VCaP (cell line): ENCODE results near the gene ALOX5AP.
A peak's percentile ranks its signal among the peaks of the same experiment; 100 is the strongest.

Source experiments
- H3K27ac ChIP-seq: fragments of 450-650 bp; 2 replicates; pipeline ENCODE4 v1.5.1; 2017
- TF ChIP-seq, protein P1 (sequence below): fragments of 450-650 bp; conservative IDR thresholded peaks from 2 replicates; pipeline ENCODE4 v1.5.1; 2017; ENCODE audit warnings: mild to moderate bottlenecking, moderate library complexity

Gene ALOX5AP

DNA sequence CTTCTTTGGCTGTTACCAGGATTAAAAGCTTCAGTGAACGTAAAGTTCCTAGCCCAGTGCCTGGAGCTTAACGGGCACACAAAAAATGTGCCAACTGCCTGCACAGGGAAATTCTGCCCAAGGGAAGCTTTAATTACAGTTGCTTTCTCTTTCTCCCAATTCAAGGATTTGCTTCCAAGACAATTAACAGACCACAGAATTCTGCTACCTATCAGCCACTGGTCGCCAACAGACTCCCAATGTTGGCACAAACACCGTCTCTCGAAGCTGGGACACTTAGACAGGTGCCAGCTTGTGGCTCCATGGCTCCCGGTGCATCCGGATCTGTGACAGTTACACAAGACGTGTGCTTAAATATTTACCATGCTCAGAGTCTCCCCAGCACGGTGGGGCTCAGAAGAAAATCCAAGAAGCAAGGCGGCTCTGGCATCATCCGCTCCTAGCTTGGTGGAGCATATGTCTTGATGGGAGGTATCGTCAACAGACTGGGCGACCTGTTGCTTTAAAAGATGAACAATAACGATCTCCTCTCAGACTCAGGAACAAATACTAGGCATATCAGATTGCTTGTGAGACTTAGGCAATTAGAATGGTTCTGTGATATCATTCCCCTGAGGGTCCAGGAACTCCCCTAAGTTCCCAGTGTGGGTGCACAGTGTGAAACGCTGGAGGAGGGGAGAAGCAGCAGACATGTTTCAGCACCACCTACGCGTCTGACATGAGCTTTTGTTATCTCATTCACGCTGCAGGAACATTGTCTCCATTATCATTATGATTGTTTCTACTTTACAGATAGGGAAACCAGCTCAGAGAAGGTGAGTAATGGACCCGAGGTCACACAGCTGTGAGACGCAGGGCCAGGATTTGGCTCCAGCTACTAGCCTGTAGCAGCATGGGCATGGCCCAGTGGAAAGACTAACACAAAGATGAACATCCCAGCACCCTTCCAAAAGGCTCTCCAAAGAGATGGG, 61.6 kb downstream of the ALOX5AP start:
- TF ChIP-seq, protein P1, sequence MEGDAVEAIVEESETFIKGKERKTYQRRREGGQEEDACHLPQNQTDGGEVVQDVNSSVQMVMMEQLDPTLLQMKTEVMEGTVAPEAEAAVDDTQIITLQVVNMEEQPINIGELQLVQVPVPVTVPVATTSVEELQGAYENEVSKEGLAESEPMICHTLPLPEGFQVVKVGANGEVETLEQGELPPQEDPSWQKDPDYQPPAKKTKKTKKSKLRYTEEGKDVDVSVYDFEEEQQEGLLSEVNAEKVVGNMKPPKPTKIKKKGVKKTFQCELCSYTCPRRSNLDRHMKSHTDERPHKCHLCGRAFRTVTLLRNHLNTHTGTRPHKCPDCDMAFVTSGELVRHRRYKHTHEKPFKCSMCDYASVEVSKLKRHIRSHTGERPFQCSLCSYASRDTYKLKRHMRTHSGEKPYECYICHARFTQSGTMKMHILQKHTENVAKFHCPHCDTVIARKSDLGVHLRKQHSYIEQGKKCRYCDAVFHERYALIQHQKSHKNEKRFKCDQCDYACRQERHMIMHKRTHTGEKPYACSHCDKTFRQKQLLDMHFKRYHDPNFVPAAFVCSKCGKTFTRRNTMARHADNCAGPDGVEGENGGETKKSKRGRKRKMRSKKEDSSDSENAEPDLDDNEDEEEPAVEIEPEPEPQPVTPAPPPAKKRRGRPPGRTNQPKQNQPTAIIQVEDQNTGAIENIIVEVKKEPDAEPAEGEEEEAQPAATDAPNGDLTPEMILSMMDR, result no peak
- H3K27ac ChIP-seq, result peak overlapping the region; percentile 30

DNA sequence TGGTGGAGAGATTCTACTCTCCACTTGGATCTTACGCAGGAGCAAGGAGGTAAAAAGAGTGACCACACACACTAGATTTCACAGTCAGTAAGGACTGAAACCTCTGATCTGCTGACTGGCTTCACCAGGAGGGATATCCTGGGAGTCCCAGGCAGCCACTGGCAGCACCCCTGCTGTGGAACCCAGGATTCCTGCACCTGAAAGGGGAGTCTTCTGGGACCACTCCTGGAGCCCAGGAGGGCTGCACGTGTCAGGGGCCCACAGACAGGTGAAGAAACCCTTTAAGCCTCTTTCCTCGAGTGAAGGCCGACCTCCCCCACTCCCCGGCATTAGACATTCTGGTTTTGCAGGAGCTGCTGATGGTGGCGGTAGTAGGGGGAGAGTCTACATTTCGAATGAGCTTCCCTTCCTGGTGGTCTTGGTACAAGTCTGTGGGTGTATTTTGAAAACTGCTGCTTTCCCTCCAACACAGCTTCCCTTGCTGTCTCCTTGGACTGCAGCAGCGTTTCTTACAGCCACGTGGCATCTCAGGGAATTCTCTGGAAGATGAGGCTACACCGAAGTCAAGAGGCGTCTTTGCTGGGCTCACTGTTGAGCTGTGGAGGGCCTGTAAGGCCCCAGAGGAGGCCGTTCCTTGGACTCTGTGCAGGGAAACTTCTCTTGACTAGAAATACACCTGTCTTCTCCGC, 62.6 kb downstream of the ALOX5AP start:
- TF ChIP-seq, protein P1, result no peak
- no peak overlapping the region for H3K27ac ChIP-seq

DNA sequence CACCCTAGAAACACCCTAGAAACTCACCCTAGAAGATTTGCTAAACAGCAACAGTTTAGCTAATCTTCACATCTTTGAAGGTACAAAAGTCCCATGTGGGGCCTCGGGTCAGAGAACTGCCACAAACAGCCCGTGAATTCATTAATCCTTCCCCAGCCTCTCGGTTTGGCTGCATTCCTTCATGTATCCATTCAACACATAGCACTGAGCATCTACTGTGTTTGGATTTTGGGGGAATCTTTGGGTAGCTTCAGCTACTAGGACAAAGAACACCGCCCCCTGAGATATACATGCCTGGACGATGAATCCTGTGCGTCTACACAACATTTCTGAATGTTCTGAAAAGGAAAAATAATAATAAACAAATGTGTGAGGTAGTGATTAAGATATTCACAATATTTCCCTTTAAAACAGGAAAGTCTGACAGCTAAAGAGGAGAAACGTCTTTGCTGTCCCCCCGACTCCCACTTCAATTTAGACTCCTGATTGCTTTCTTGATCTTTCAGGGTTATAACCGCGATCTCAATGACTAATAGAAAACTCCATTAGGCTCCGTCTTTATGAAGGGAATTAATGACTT, 63.5 kb downstream of the ALOX5AP start:
- TF ChIP-seq, protein P1, result no peak
- no peak overlapping the region for H3K27ac ChIP-seq

DNA sequence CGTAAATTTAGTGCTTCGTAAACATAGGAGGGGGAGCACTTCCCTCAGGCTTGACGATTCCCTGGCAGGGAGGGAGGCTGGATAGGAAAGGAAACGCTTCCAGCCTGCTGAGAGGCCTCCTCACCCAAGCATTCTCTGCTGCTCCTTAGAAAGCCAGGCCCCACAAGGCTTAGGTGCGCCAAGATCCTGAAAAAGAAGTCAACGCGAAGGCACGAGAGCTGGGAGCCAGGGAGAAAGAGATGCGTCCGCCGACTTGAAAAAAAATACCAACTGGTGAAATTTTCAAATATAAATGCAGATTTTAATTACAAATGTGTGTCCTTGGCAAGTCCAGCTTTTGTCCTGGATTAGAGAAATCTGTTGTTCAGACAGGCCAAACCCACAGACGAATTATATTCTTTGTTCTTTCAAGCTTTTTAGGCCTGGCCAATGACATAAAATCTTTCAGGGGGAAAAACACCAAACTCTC, 64.0 kb downstream of the ALOX5AP start:
- TF ChIP-seq, protein P1, result no peak
- H3K27ac ChIP-seq, result no peak overlapping the region

DNA sequence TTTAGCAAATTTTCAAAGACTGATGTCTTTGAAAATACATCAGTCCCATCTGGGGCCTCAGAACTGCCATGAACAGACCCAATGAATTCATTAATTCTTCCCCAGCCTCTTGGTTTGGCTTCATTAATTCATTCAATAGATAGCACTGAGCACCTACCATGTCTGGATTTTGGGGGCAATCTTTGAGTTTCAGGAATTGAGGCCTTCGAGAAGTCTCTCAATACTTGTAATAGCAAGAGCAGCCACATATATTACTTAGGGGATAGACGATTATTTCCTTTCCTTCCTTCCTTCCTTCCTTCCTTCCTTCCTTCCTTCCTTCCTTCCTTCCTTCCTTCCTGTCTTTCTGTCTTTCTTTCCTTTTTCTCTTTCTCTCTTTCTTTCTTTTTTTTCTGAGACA, 64.8 kb downstream of the ALOX5AP start:
- TF ChIP-seq, protein P1, result no peak
- H3K27ac ChIP-seq, result no peak overlapping the region

DNA sequence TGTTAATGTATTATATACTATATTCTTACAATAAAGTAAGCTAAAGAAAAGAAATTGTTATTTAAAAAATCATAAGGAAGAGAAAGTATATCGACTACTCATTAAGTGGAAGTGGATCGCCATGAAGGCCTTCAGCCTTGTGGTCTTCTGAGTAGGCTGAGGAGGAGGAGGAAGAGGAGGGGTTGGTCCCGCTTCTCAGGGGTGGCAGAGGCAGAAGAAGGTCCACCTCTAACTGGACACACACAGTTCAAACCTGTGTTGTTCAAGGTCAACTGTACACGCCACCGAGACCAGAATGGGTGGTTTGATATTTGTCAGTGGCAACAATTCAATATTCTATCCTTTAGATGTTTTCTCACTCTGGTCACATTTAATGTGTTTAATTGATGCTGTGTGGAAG, 67.2 kb downstream of the ALOX5AP start:
- H3K27ac ChIP-seq, result no peak overlapping the region
- TF ChIP-seq, protein P1, result no peak

DNA sequence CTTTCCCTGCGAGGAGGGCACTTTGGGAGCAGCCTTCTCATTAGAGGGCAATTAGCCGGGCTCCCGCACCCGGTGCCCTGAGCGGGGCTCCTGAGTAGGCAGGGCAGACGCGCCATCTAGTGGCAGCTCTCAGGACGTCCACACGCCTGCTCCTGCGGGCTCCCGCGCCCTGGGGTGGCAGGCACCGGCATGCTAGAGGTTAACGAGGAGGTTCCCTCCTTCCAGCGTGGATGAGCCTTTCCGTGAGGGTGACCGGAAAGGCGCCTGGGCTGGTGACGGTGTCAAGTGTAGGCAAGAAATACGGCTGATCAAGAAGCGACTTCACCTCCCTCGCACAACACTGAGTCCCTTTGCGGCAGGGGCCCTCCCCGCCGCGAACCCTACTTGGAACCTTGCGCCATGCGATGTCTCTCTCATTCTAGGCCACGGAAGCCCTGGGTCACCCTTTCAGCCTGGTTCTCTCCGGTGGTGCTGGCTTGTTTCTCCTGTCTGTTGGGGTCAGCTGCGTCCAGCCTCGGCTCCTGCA, 67.7 kb downstream of the ALOX5AP start:
- TF ChIP-seq, protein P1, result peak; percentile 93
- H3K27ac ChIP-seq, result peak overlapping the region; percentile 49; the same call in 1 of the 2 replicates
